Skeletal muscle tissue (tissue), 4 donors: ENCODE results near the gene MED14. TPM values are rescaled to one million over a fixed set of nuclear protein-coding genes. Genes with fewer than 3 reads are reported as not detected.

Experiments
- H3K27ac ChIP-seq: one replicate; pipeline ENCODE4 v1.7.0; 2013; ENCODE audit warnings: mild to moderate bottlenecking, low read depth, low read length, inconsistent platforms
- H3K27me3 ChIP-seq, 3 donors: one replicate each; pipeline ENCODE4 v1.7.0; 2013; ENCODE audit warnings: low read length in 3 of 3; ENCODE audit not compliant: control insufficient read depth in 3 of 3, insufficient read depth in 3 of 3
- H3K36me3 ChIP-seq, 3 donors: one replicate each; pipeline ENCODE4 v1.7.0; 2013; ENCODE audit warnings: low read length in 3 of 3; ENCODE audit not compliant: control insufficient read depth in 3 of 3, insufficient read depth in 3 of 3
- H3K4me1 ChIP-seq, 3 donors: one replicate each; pipeline ENCODE4 v1.7.0; 2013; ENCODE audit warnings: low read length in 3 of 3, mild to moderate bottlenecking in 3 of 3; ENCODE audit not compliant: control insufficient read depth in 3 of 3, insufficient read depth in 3 of 3
- H3K4me3 ChIP-seq, 3 donors: one replicate each; pipeline ENCODE4 v1.7.0; 2013; ENCODE audit warnings: low read length in 3 of 3
- H3K9ac ChIP-seq, 3 donors: one replicate each; pipeline ENCODE4 v1.7.0; 2013; ENCODE audit warnings: low read length in 3 of 3, mild to moderate bottlenecking in 3 of 3, moderate library complexity in 2 of 3, low read depth in 1 of 3
- H3K9me3 ChIP-seq, 3 donors: one replicate each; pipeline ENCODE4 v1.7.0; 2013; ENCODE audit warnings: low read length in 3 of 3; ENCODE audit not compliant: control insufficient read depth in 3 of 3
- total RNA-seq: library from RNA; depleted of rRNA; stranded (reverse); fragments of >200 nt; gene quantifications from one replicate; pipeline ENCODE4 v1.2.3, GENCODE V29; 2014
- donor health status: Osteomylitis.

MED14 gene
- total RNA-seq, 1 donor from 2014 or later, result 35.5 TPM

DNA sequence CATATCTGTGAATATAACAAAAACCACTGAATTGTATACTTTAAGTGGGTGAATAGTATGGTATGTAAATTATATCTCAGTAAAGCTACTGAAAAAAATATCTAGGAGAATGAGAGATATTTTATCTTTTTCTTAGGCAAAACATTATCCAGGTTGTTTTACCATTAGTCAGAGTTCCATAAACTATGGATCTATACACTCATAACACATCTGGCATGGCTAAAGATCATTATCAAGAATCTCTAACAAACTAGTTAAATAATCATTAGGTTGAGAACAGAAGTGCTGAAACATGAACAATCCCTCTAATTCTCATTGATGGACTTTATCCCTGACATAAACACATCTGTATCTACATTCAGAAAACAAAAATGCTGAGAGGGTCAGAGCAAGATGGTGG lies 15.6 kb downstream of the MED14 start:
- H3K9ac ChIP-seq, result no peak overlapping the region
- no peaks in the 10 kb centered on the region for H3K9me3 ChIP-seq
- H3K27ac ChIP-seq, result no peak overlapping the region
- H3K4me3 ChIP-seq, result no peak overlapping the region
- H3K27me3 ChIP-seq, result no peaks in the 10 kb centered on the region
- peaks cover 5 to 14% (median 6%) of the 10 kb centered on the region in 3 donors for H3K4me1 ChIP-seq
- H3K36me3 ChIP-seq, result no peaks in the 10 kb centered on the region

DNA sequence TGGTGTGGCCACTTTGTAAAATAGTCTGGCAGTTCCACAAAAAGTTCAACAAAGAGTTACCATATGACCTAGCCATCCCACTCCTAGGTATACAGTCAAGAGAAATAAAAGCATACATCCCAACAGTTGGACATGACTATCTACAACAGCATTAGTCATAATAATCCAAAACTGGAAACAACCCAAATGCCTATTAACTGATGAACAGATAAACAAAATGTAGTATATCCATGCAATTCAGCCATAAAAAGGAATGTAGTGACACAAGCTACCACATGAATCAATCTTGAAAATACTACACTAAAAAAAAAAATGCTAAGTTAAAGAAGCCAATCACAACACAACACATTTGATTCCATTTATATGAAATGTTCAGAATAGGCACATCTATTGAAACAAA lies 16.1 kb downstream of the MED14 start:
- Histone ChIP-seq H3K9me3 (no peaks in the 10 kb centered on the region), H3K27ac (no peak overlapping the region), H3K4me3 (no peak overlapping the region), H3K27me3 (no peaks in the 10 kb centered on the region), H3K9ac (no peak overlapping the region), H3K36me3 (no peaks in the 10 kb centered on the region), H3K4me1 (peaks cover 5 to 17% (median 10%) of the 10 kb centered on the region in 3 donors)

DNA sequence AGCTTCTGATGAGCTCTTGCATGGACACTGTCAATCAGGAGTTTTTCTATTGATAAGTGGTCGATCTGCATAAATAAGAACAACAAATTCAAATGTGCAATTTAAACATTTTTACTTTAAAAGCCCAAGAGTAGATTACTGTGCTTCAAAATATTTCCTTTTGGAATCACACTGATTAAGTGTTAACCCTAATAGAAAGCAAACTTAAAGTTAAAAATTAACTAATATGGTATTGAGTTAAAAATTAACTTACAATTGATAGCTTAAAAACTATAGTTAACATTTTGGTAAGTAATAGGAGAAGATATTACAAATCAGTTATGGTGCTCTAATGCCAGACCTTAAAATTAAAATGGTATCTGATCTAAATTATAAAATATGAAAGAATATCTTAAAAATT lies 25.9 kb downstream of the MED14 start:
- H3K27me3 ChIP-seq, result no peaks in the 10 kb centered on the region
- peaks cover 9 to 10% (median 10%) of the 10 kb centered on the region in 3 donors for H3K36me3 ChIP-seq
- H3K9me3 ChIP-seq, result no peaks in the 10 kb centered on the region
- H3K4me3 ChIP-seq, result no peak overlapping the region
- H3K4me1 ChIP-seq, result peaks cover 4 to 12% (median 8%) of the 10 kb centered on the region in 3 donors
- H3K27ac ChIP-seq, result no peak overlapping the region
- H3K9ac ChIP-seq, result no peak overlapping the region

DNA sequence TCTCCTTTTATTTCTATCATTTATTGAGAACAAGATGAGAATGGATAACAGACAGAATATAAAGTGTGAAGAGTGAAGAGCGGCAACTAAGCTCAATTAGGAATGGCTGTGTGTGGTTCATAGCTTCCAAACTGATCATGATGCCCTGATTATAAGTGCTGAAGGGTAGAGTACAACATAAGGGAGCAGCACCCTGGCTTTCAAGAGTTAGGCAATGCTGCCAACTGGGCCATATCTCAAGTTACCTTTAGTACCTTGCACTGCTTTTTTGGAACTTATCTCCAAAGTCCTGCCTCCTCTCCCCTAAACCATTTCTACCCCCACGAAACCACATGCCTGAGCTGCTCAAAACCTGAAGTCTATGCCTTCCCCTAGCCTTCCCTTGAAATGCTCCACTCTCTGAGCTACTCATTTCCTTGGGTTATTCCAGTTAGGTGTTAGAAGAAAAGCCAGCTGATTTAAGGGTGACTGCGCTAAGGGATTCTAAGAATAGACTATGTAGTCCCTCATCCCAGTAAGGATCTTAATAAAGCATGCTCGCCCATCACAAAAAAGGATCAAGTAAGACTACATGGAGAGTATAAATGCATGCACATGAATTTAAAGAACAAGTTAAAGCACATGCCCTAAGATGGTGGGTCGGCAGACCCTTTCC lies 29.6 kb downstream of the MED14 start:
- H3K9ac ChIP-seq, result no peak overlapping the region
- no peaks in the 10 kb centered on the region for H3K9me3 ChIP-seq
- peaks cover 3 to 9% (median 7%) of the 10 kb centered on the region in 3 donors for H3K36me3 ChIP-seq
- peaks cover 4 to 10% (median 10%) of the 10 kb centered on the region in 3 donors for H3K4me1 ChIP-seq
- H3K4me3 ChIP-seq, result peak overlapping the region in 1 of 3 donors; percentile 2
- H3K27me3 ChIP-seq, result no peaks in the 10 kb centered on the region
- H3K27ac ChIP-seq, result peak overlapping the region; percentile 61

DNA sequence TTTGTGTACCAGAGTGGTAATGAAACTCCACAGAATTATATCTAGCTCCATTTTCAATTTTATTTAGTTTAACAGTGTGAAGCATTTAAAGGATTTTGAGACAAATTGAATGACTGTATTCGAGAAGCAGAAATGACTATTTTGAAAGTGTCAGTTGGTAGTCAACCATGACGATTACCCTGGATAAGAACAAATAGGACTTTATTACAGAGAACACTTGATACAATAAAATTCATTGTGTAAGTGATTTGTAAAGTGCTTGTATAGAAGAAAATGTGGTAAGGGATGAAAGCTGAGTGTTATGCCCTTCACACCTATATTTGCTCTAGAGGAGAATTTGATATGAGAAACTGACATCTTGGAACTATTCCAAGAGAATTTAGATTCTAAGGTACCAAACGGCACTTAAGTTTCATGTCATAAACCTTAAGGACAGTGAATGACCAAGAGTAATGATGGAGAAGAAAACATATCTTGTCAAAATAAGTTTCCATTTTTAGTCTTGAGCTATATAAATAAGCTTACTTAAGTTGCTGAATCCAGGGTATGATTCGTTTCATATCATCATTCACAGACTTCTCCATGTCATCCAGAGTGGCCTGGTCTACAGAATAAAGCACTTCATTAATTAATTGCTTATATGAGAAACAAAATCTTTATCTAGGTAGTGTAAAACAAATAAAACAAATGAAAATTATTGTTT lies 34.6 kb downstream of the MED14 start:
- Histone ChIP-seq H3K27me3 (no peaks in the 10 kb centered on the region), H3K4me1 (peaks cover 0 to 8% (median 3%) of the 10 kb centered on the region in 3 donors), H3K27ac (no peak overlapping the region), H3K36me3 (peaks cover 0 to 12% (median 11%) of the 10 kb centered on the region in 3 donors), H3K9me3 (no peaks in the 10 kb centered on the region), H3K9ac (no peak overlapping the region), H3K4me3 (no peak overlapping the region)

DNA sequence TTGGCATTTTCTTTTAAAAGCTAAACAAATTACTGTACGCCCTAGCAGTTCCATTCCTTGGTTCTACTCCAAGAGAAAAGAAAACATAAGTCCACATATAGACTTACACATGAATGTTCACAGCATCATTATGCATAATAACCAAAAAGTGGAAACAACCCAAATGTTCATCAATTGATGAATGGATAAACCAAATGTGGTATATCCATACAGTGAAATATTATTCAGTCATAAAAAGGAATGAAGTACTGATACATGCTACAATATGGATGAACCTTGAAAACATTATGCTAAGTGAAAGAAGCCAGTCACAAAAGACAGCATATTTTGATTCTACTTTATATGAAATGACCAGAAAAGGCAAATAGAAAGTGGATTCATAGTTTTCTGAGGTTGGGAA lies 36.5 kb downstream of the MED14 start:
- Histone ChIP-seq H3K4me3 (no peak overlapping the region), H3K4me1 (peaks cover 0 to 3% (median 0%) of the 10 kb centered on the region in 3 donors), H3K27me3 (no peaks in the 10 kb centered on the region), H3K36me3 (peaks cover 0 to 15% (median 11%) of the 10 kb centered on the region in 3 donors), H3K27ac (no peak overlapping the region), H3K9ac (no peak overlapping the region), H3K9me3 (no peaks in the 10 kb centered on the region)

DNA sequence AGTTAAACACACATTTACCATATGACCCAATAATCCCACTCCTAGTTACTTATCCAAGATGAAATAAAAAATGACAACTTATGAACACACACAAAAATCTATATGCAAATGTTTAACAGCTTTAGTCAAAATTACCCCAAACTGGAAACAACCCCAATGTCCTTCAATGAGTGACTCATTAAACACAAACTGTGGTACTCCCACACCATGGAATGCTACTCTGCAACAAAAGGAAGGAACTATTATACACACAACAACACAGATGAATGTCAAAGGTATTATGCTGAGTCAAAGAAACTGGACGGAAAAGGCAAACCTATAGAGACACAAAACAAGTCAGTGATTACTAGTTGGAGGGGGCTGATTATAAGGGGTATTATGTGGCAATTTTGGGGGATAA lies 40.5 kb downstream of the MED14 start:
- H3K27me3 ChIP-seq, result no peaks in the 10 kb centered on the region
- H3K4me1 ChIP-seq, result peaks cover 0 to 5% (median 2%) of the 10 kb centered on the region in 3 donors
- H3K4me3 ChIP-seq, result no peak overlapping the region
- no peak overlapping the region for H3K27ac ChIP-seq
- H3K36me3 ChIP-seq, result peaks cover 2 to 15% (median 13%) of the 10 kb centered on the region in 3 donors
- H3K9me3 ChIP-seq, result no peaks in the 10 kb centered on the region
- H3K9ac ChIP-seq, result no peak overlapping the region

DNA sequence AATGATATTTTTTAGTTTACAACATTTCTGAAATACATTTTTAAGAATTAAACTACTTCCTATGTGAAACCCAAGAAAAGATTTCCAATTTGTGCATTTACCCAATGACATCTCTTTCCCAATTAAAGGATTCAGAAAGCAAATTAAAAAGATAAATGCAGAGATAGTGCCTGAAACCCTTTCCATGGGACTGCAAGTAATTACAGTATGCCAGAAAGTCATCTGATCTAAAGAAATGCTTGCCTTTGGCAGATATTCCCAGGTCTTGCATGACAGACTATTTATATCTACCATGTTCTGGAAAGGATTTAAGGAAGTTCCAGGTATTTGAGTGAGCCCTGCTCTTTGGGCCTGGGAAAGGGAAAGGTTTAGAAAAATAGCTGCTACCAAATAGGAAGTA lies 46.4 kb downstream of the MED14 start:
- H3K27ac ChIP-seq, result peak overlapping the region; percentile 55
- H3K36me3 ChIP-seq, result peaks cover 2 to 6% (median 5%) of the 10 kb centered on the region in 3 donors
- H3K4me3 ChIP-seq, result no peak overlapping the region
- H3K4me1 ChIP-seq, result peaks cover 22 to 46% (median 28%) of the 10 kb centered on the region in 3 donors
- H3K9ac ChIP-seq, result peak overlapping the region in 1 of 3 donors; percentile 8
- H3K9me3 ChIP-seq, result no peaks in the 10 kb centered on the region
- no peaks in the 10 kb centered on the region for H3K27me3 ChIP-seq

DNA sequence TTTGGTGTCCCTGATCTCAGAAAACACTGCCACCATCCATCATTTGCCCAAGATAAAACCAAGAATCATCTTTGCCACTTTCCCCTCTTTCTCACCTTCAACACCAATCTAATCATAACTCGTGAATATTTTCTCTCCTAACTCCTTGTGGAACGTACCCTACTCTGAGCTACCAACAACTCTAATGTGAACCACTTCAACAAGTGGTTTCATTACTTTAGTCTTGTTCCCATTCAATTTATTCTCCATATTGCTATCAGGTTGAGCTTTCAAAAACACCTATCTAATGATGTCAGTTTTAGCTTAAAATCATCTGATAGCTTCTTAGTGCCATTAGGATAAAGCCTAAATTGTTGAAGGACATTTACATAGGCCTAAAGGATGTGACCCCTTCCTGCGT lies 48.2 kb downstream of the MED14 start:
- H3K27ac ChIP-seq, result no peak overlapping the region
- H3K4me1 ChIP-seq, result peaks cover 22 to 46% (median 28%) of the 10 kb centered on the region in 3 donors
- H3K36me3 ChIP-seq, result peaks cover 3 to 13% (median 3%) of the 10 kb centered on the region in 3 donors

DNA sequence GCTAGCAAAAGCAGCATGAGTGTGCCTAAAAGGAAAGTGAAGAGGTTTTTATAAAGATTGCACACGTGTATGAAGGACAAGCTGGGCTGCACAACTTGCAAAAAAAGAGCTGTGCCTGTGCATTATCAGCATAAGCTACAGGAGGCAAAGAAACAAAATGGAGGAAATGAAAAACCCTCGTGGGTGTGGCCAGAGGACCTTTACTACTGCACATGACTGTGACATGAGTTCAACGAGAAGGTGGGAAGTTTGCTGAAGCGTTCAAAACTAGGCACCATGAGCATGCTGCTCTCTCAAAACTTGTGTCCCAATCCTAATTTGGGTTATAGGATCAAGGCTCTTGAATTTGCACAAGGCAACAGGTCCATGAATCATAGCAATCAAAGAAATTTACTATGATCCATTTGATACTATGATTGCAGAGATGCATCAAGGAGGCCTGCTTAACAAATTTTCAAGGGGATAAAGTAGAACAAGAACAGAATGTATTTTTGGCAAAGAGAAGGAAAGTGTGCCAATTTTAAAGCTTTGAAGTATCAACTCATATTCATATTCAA lies 49.9 kb downstream of the MED14 start:
- H3K9ac ChIP-seq, result peak overlapping the region in 1 of 3 donors; percentile 33
- H3K9me3 ChIP-seq, result no peaks in the 10 kb centered on the region
- no peak overlapping the region for H3K4me3 ChIP-seq
- peaks cover 4 to 17% (median 9%) of the 10 kb centered on the region in 3 donors for H3K36me3 ChIP-seq
- peaks cover 22 to 46% (median 28%) of the 10 kb centered on the region in 3 donors for H3K4me1 ChIP-seq
- H3K27me3 ChIP-seq, result no peaks in the 10 kb centered on the region
- H3K27ac ChIP-seq, result no peak overlapping the region

More for the DNA sequence above, 48.2 kb downstream of the MED14 start:
- Histone ChIP-seq H3K9ac (no peak overlapping the region), H3K27me3 (no peaks in the 10 kb centered on the region), H3K9me3 (no peaks in the 10 kb centered on the region), H3K4me3 (no peak overlapping the region)
